Measurements from ENCODE around the gene HIVEP3. TPM values are rescaled to one million over a fixed set of nuclear protein-coding genes. Genes with fewer than 3 reads are reported as not detected.

HIVEP3 gene
- total and polyA plus RNA-seq, 8 donors: 1.8 to 65.3 (median 3.8) TPM

DNA sequence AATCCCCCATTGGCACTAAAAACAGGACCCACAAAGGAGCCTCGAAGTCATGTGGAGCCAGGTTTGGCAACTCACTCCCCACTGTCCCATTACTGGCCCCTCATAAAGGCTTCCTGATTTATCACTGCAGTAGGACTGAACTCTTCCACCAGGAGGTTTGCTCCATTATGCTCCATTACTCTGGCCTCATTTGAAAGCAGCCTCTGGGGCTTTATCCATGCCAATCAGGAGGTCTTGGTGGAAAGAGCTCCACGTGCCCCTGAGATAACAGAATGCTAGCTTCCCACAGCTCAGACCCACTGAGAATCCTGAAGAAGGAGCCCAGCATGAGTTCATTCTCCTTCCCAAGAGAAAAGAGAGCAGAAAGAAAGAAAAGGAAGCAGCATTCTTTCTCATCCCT lies 76.4 kb downstream of the HIVEP3 start:
- Histone ChIP-seq H3K4me3 (no peak overlapping the region), H3K27me3 (no peaks in the 10 kb centered on the region), H3K27ac (no peak overlapping the region), H3K9me3 (no peaks in the 10 kb centered on the region), H3K4me1 (no peaks in the 10 kb centered on the region), H3K36me3 (no peaks in the 10 kb centered on the region)
- intact Hi-C loops (cut with DNase I; ENCODE audit: low total_unique reads): no loop called here
- DNase-seq: no peak
- 52 to 76% (median 64%) methylated on average over 2 of the region's 2 CpGs for WGBS, 5 donors
- no peak for TF ChIP-seq EP300 (IDR thresholded peaks at IDR 0.05)
- no peak for TF ChIP-seq POLR2AphosphoS5 (IDR thresholded peaks at IDR 0.05)

DNA sequence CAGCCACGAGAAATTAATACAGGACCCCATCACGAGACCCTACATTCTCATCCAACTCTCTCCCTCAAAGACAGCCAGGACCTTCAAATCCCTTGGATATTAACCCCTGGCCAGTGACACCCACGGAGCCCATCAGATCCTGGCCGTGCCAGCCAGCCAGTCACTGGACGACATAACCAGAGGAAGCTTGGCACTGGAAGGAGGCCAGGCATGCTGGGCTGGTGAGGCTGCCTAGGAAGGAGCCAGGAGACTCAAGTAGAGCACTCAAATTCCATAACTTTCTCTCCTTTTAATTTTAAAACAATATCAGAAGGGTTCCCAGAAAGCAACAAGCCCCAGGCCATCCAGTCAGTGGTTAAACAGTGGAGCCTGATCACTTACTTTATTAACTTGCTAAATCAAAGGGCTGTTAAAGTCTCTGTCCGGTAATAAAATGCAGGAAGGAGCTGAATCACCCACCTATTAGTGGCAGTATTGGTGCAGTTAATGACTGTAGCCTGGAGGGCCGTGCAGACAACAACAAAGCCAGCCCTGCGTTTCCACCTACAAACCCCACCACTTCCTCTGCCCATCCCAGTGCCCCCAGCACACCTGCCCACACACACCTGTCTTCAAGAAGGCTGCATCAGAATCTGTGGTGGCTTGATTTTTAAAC lies 78.0 kb downstream of the HIVEP3 start:
- intact Hi-C loops (cut with DNase I; ENCODE audit: low total_unique reads): no loop called here
- Histone ChIP-seq H3K4me3 (no peak overlapping the region), H3K27me3 (no peaks in the 10 kb centered on the region), H3K27ac (no peak overlapping the region), H3K36me3 (no peaks in the 10 kb centered on the region), H3K9me3 (no peaks in the 10 kb centered on the region), H3K4me1 (no peaks in the 10 kb centered on the region)
- DNase-seq: no peak
- TF ChIP-seq POLR2AphosphoS5 (IDR thresholded peaks at IDR 0.05): no peak
- no peak for TF ChIP-seq EP300 (IDR thresholded peaks at IDR 0.05)
- TF ChIP-seq, protein P1, sequence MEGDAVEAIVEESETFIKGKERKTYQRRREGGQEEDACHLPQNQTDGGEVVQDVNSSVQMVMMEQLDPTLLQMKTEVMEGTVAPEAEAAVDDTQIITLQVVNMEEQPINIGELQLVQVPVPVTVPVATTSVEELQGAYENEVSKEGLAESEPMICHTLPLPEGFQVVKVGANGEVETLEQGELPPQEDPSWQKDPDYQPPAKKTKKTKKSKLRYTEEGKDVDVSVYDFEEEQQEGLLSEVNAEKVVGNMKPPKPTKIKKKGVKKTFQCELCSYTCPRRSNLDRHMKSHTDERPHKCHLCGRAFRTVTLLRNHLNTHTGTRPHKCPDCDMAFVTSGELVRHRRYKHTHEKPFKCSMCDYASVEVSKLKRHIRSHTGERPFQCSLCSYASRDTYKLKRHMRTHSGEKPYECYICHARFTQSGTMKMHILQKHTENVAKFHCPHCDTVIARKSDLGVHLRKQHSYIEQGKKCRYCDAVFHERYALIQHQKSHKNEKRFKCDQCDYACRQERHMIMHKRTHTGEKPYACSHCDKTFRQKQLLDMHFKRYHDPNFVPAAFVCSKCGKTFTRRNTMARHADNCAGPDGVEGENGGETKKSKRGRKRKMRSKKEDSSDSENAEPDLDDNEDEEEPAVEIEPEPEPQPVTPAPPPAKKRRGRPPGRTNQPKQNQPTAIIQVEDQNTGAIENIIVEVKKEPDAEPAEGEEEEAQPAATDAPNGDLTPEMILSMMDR (IDR thresholded peaks at IDR 0.05): no peak
- TF ChIP-seq POLR2A (IDR thresholded peaks at IDR 0.05): no peak
- WGBS, 5 donors: 58 to 69% (median 60%) methylated on average over 8 of the region's 8 CpGs

DNA sequence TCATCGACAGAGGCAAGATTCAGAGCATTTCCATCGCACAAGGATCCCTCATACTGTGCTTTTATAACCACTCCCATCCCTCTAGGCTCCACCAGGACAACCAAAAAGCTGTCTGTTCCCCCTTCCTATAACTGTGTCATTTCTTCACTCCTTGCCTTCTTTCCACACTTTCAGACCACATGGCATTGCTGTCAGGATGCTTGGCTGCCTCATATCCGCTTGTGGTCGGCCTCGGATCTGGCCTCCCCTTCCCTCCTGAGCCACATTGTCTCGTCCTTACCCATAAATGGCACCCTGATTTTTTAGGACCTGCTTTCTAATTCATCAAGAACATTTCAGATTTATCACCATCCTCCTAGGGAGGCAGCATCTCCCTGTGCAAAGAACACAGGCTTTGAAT lies 80.5 kb downstream of the HIVEP3 start:
- no peaks in the 10 kb centered on the region for H3K9me3 ChIP-seq
- no peak overlapping the region for H3K27ac ChIP-seq
- DNase-seq: no peak
- H3K36me3 ChIP-seq: no peaks in the 10 kb centered on the region
- H3K27me3 ChIP-seq: no peaks in the 10 kb centered on the region
- no peak overlapping the region for H3K4me3 ChIP-seq
- H3K4me1 ChIP-seq: no peaks in the 10 kb centered on the region
- WGBS, 5 donors: 89 to 93% (median 92%) methylated on average over 6 of the region's 6 CpGs
- intact Hi-C loops (cut with DNase I; ENCODE audit: low total_unique reads): no loop called here
- TF ChIP-seq POLR2AphosphoS5 (IDR thresholded peaks at IDR 0.05) (no peak), EP300 (IDR thresholded peaks at IDR 0.05) (no peak), POLR2A (IDR thresholded peaks at IDR 0.05) (no peak)
- TF ChIP-seq, protein P1 (IDR thresholded peaks at IDR 0.05): no peak

DNA sequence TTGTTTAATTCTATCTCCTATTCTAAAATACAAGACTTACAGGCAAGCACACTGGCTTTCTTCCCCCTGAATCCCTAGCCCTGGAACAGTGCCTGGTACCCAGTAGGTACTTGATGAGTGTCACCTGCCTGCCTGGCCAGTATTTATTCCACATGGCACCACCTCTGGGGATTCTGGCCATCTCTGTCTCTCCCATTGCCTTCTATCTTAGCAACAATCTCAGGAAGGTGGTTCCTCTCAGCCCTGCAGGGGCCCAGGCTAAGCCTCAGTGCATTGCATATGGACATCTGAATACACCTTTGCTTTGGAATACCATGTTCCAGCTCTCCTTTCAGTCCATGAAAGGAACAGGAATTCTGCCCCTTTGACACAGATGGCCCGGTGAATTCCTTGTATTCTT lies 81.0 kb downstream of the HIVEP3 start:
- H3K36me3 ChIP-seq: no peaks in the 10 kb centered on the region
- WGBS, 5 donors: 84 to 100% (median 91%) methylated on average over 1 of the region's 1 CpG
- no peaks in the 10 kb centered on the region for H3K4me1 ChIP-seq
- H3K27me3 ChIP-seq: no peaks in the 10 kb centered on the region
- intact Hi-C loops (cut with DNase I; ENCODE audit: low total_unique reads): no loop called here
- H3K9me3 ChIP-seq: no peaks in the 10 kb centered on the region
- TF ChIP-seq POLR2AphosphoS5 (IDR thresholded peaks at IDR 0.05) (no peak), POLR2A (IDR thresholded peaks at IDR 0.05) (no peak), EP300 (IDR thresholded peaks at IDR 0.05) (no peak)
- TF ChIP-seq, protein P1 (IDR thresholded peaks at IDR 0.05): no peak
- no peak overlapping the region for H3K4me3 ChIP-seq
- DNase-seq: no peak
- no peak overlapping the region for H3K27ac ChIP-seq

DNA sequence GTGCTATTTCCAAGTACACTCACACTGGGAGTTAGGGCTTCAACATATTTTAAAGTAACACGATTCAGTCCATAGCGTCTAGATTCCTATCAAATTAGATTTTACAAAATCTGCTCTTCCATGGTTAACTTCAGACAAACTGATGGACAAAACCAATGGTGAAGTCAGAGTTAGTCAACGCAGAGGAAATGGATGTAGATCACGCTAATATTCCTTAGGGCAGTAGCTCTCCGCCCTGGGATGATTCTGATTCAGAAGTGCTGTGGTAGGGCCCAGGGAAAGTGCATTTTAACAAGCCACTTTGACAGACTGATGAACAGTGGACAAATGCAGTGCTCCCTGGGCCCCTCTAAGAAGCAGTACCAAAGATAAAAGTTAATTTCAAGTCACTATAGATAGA lies 83.2 kb downstream of the HIVEP3 start:
- intact Hi-C loops (cut with DNase I; ENCODE audit: low total_unique reads): no loop called here
- no peaks in the 10 kb centered on the region for H3K36me3 ChIP-seq
- no peak overlapping the region for H3K4me3 ChIP-seq
- H3K4me1 ChIP-seq: no peaks in the 10 kb centered on the region
- H3K9me3 ChIP-seq: no peaks in the 10 kb centered on the region
- no peak overlapping the region for H3K27ac ChIP-seq
- H3K27me3 ChIP-seq: no peaks in the 10 kb centered on the region
- 94 to 98% (median 97%) methylated on average over 5 of the region's 5 CpGs for WGBS, 5 donors
- TF ChIP-seq POLR2AphosphoS5 (IDR thresholded peaks at IDR 0.05) (no peak), EP300 (IDR thresholded peaks at IDR 0.05) (no peak)
- TF ChIP-seq, protein P1 (IDR thresholded peaks at IDR 0.05): no peak
- no peak for DNase-seq
